Neuronal stem cell (in vitro differentiated cells): ENCODE results near the gene KCNAB1.
A peak's percentile ranks its signal among the peaks of the same experiment; 100 is the strongest.

Experiments used
- DNase-seq: peaks from one replicate; pipeline ENCODE4 v3.0.0-alpha.2; 2013; ENCODE audit warnings: low spot score
- H2AFZ ChIP-seq: one replicate; pipeline ENCODE4 v1.6.1; 2013; ENCODE audit warnings: mild to moderate bottlenecking, low read length, inconsistent platforms
- H2AK5ac ChIP-seq: 2 replicates; pipeline ENCODE4 v1.6.1; 2013; ENCODE audit warnings: low read depth, mild to moderate bottlenecking, inconsistent platforms, low read length, moderate library complexity, mixed read lengths
- H2BK120ac ChIP-seq: 2 replicates; pipeline ENCODE4 v1.6.1; 2013; ENCODE audit warnings: low read depth, mild to moderate bottlenecking, inconsistent platforms, low read length, moderate library complexity, mixed read lengths
- H2BK12ac ChIP-seq: one replicate; pipeline ENCODE4 v1.6.1; 2013; ENCODE audit warnings: low read length, inconsistent platforms
- H2BK15ac ChIP-seq: 2 replicates; pipeline ENCODE4 v1.6.1; 2013; ENCODE audit warnings: mild to moderate bottlenecking, low read length, inconsistent platforms, mixed read lengths
- H2BK5ac ChIP-seq: one replicate; pipeline ENCODE4 v1.6.1; 2013; ENCODE audit warnings: inconsistent platforms, mild to moderate bottlenecking, low read length, moderate library complexity
- H3K14ac ChIP-seq: one replicate; pipeline ENCODE4 v1.6.1; 2013; ENCODE audit warnings: low read length, inconsistent platforms
- H3K18ac ChIP-seq: 2 replicates; pipeline ENCODE4 v1.6.1; 2013; ENCODE audit warnings: low read length, inconsistent platforms
- H3K23ac ChIP-seq: 2 replicates; pipeline ENCODE4 v1.6.1; 2013; ENCODE audit warnings: low read depth, mild to moderate bottlenecking, mixed read lengths, low read length, inconsistent platforms; ENCODE audit not compliant: poor library complexity
- H3K27ac ChIP-seq: replicated peaks from 3 replicates; pipeline ENCODE4 v1.5.1; 2013; ENCODE audit warnings: low read length, inconsistent platforms
- H3K27me3 ChIP-seq, 3 experiments: 2 replicates each; pipeline ENCODE4 v1.6.1; 2013; ENCODE audit warnings: low read length in 3 of 3, mild to moderate bottlenecking in 2 of 3, inconsistent platforms in 1 of 3, low read depth in 1 of 3, mixed read lengths in 1 of 3, moderate library complexity in 1 of 3; ENCODE audit not compliant: control insufficient read depth in 3 of 3, insufficient read depth in 3 of 3
- H3K36me3 ChIP-seq, 2 donors: replicated peaks in 1 of 2; 2 replicates each; pipeline ENCODE4 v1.6.1; 2013; ENCODE audit warnings: low read length in 2 of 2; ENCODE audit not compliant: control insufficient read depth in 2 of 2, insufficient read depth in 2 of 2
- H3K4ac ChIP-seq: 2 replicates; pipeline ENCODE4 v1.6.1; 2013; ENCODE audit warnings: inconsistent platforms, mild to moderate bottlenecking, low read length, moderate library complexity
- H3K4me1 ChIP-seq, 2 donors: 1 replicate in 1 of 2; 2 replicates in 1 of 2; pipeline ENCODE4 v1.6.1; 2013; ENCODE audit warnings: low read length in 2 of 2, low read depth in 1 of 2; ENCODE audit not compliant: control insufficient read depth in 2 of 2, insufficient read depth in 1 of 2
- H3K4me2 ChIP-seq: one replicate; pipeline ENCODE4 v1.6.1; 2013; ENCODE audit warnings: mild to moderate bottlenecking, low read length, inconsistent platforms; ENCODE audit not compliant: insufficient read depth, poor library complexity, severe bottlenecking
- H3K4me3 ChIP-seq, 2 donors: 2 replicates each; pipeline ENCODE4 v1.5.1; 2013; ENCODE audit warnings: low read length in 2 of 2, mild to moderate bottlenecking in 2 of 2, inconsistent platforms in 1 of 2, moderate library complexity in 1 of 2
- H3K79me1 ChIP-seq: one replicate; pipeline ENCODE4 v1.6.1; 2013; ENCODE audit warnings: low read depth, mild to moderate bottlenecking, inconsistent platforms, low read length, moderate library complexity
- H3K9ac ChIP-seq: one replicate; pipeline ENCODE4 v1.6.1; 2013; ENCODE audit warnings: mild to moderate bottlenecking, low read depth, low read length, inconsistent platforms; ENCODE audit not compliant: poor library complexity
- H3K9me3 ChIP-seq, 2 donors: replicated peaks in 1 of 2; 2 replicates each; pipeline versions ENCODE3 to v1.6.1; 2013; ENCODE audit warnings: low read length in 2 of 2, mild to moderate bottlenecking in 2 of 2, inconsistent platforms in 1 of 2, low read depth in 1 of 2, mixed read lengths in 1 of 2, moderate library complexity in 1 of 2; ENCODE audit not compliant: control insufficient read depth in 2 of 2, insufficient read depth in 1 of 2
- H4K8ac ChIP-seq: one replicate; pipeline ENCODE4 v1.6.1; 2013; ENCODE audit warnings: low read depth, mild to moderate bottlenecking, inconsistent platforms, low read length, moderate library complexity
- H4K91ac ChIP-seq: one replicate; pipeline ENCODE4 v1.6.1; 2013; ENCODE audit warnings: low read length, low read depth, mild to moderate bottlenecking, inconsistent platforms; ENCODE audit not compliant: poor library complexity
- WGBS, 2 donors: extraction: QIAGEN DNeasy Blood & Tissue Kit; methylation state at CpG; one replicate each; pipeline ENCODE4 v1.1.7; 2013; ENCODE audit warnings: missing lambda C conversion rate in 2 of 2, mixed read lengths in 1 of 2; ENCODE audit not compliant: insufficient read length in 2 of 2, insufficient replicate concordance in 1 of 2; ENCODE audit errors: extremely low coverage in 2 of 2; 5-methylcytosine and 5-hydroxymethylcytosine counted together

KCNAB1 gene

DNA sequence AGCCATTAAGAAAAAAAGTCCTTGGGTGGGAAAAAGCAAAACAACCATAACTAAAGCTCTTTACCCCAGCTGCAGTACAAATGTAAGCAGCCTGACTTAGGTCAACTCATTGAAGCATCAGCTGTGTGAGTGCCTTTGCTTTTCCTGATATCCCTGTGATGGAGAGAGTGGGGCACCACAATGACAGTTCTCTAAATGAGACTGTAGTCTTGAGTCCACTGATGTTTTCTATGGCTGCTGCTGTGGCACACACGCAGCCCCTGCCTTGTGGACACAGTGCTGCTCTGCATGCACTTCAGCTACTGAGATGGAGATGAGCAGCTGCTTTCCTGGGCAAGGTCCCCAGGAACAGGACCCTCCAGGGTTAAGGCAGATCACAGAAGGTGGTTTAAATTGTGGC, 173.2 kb downstream of the KCNAB1 start:
- no peak for DNase-seq
- H3K4ac ChIP-seq: no peak overlapping the region
- no peak overlapping the region for H3K4me2 ChIP-seq
- no peak overlapping the region for H3K14ac ChIP-seq
- no peak overlapping the region for H3K27ac ChIP-seq
- H3K36me3 ChIP-seq: no peaks in the 10 kb centered on the region
- peaks cover 0 to 2% of the 10 kb centered on the region in 2 donors for H3K4me1 ChIP-seq
- H2BK15ac ChIP-seq: no peak overlapping the region
- H3K9me3 ChIP-seq: no peaks in the 10 kb centered on the region
- H2BK5ac ChIP-seq: no peak overlapping the region
- no peak overlapping the region for H3K9ac ChIP-seq
- peaks cover 4 to 65% (median 30%) of the 10 kb centered on the region in 3 experiments for H3K27me3 ChIP-seq
- no peak overlapping the region for H2BK120ac ChIP-seq
- H3K23ac ChIP-seq: peak overlapping the region; percentile 5
- no peak overlapping the region for H4K91ac ChIP-seq
- no peaks in the 10 kb centered on the region for H3K79me1 ChIP-seq
- no peak overlapping the region for H3K4me3 ChIP-seq
- no peak overlapping the region for H2BK12ac ChIP-seq
- no peak overlapping the region for H3K18ac ChIP-seq
- H4K8ac ChIP-seq: no peak overlapping the region
- H2AK5ac ChIP-seq: no peak overlapping the region
- H2AFZ ChIP-seq: no peak overlapping the region
- no CpG with 5 or more reads among the region's 1 CpG for whole genome bisulfite sequencing, 2 donors

DNA sequence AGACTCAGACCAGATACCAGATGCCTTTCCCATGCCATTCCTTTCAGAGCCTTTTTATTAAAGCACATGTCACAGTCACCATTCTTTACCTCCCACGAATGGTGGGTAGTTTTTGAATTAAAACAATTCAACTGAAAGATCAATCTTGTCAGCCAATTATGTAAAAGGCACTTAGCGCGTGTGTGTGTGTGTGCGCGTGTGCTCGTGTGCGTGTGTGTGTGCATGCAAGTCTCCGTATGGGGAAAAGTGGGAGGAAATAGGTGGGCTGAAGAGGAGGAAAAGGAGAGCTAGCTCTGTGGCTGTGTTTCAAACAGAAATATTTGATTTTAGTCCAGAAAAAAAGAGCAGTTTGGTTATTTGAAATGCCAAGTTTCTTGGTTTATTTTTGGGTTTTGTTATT, 177.2 kb downstream of the KCNAB1 start:
- Histone ChIP-seq H3K79me1 (no peaks in the 10 kb centered on the region), H3K9ac (no peak overlapping the region), H3K9me3 (no peaks in the 10 kb centered on the region), H4K91ac (no peak overlapping the region), H2AFZ (no peak overlapping the region), H3K14ac (no peak overlapping the region), H2BK120ac (no peak overlapping the region), H3K23ac (no peak overlapping the region), H3K18ac (no peak overlapping the region), H3K36me3 (no peaks in the 10 kb centered on the region), H3K27ac (no peak overlapping the region), H2BK12ac (no peak overlapping the region), H3K4me3 (no peak overlapping the region), H3K4me1 (no peaks in the 10 kb centered on the region), H4K8ac (no peak overlapping the region), H2BK15ac (no peak overlapping the region), H2AK5ac (no peak overlapping the region), H2BK5ac (no peak overlapping the region), H3K4me2 (no peak overlapping the region), H3K4ac (no peak overlapping the region), H3K27me3 (peaks cover 0 to 25% (median 4%) of the 10 kb centered on the region in 3 experiments)
- no peak for DNase-seq
- WGBS, 2 donors: no CpG with 5 or more reads among the region's 8 CpGs

DNA sequence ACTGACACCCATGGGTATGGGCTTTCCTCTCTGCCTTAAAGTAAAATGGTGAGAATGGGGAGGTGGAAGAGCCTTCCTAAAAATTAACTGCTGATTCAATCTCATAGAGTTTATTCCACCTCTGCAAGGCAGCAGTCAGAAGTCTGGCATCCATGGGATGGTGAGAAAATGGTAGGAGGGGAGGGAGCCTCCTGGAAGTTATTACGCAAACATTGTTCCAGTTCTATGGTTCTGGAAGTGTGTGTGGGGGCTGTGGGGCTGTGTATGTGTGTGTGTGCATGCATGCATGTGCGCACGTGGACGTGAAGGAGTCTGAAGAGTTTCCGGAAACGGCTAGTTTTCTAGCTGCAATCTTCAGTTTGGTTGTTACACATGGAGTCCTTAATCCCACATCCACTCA, 177.6 kb downstream of the KCNAB1 start:
- H3K79me1 ChIP-seq: no peaks in the 10 kb centered on the region
- H2AFZ ChIP-seq: no peak overlapping the region
- no peak overlapping the region for H3K18ac ChIP-seq
- H4K8ac ChIP-seq: no peak overlapping the region
- no peak overlapping the region for H4K91ac ChIP-seq
- H3K27ac ChIP-seq: no peak overlapping the region
- no peak for DNase-seq
- no peak overlapping the region for H2BK120ac ChIP-seq
- H3K4me3 ChIP-seq: no peak overlapping the region
- no peak overlapping the region for H2BK12ac ChIP-seq
- H3K36me3 ChIP-seq: no peaks in the 10 kb centered on the region
- no CpG with 5 or more reads among the region's 6 CpGs for WGBS, 2 donors
- no peak overlapping the region for H3K9ac ChIP-seq
- H3K4me1 ChIP-seq: no peaks in the 10 kb centered on the region
- H3K9me3 ChIP-seq: no peaks in the 10 kb centered on the region
- no peak overlapping the region for H3K23ac ChIP-seq
- H2BK15ac ChIP-seq: no peak overlapping the region
- H2BK5ac ChIP-seq: no peak overlapping the region
- no peak overlapping the region for H3K14ac ChIP-seq
- no peak overlapping the region for H3K4me2 ChIP-seq
- peaks cover 0 to 21% (median 4%) of the 10 kb centered on the region in 3 experiments for H3K27me3 ChIP-seq
- H3K4ac ChIP-seq: no peak overlapping the region
- H2AK5ac ChIP-seq: no peak overlapping the region

DNA sequence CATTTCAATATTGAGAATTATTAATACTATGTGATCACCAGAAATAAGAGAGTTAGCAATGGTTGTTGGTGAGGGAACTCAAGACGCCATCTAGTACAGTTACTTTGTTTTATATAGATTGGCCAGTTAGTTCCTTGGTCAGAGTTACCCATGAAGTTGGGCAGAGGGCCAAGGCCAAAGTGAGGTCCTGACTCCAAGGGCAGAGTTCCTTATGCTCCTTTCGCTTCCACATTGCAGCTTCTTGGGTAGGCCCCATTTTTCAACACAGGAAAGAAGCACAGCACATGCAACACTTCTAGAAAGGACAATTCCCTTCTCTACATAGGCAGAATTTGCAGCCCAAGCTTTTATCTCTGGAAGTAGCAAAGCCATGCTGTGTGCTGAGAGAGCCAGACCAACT, 178.6 kb downstream of the KCNAB1 start:
- DNase-seq: no peak
- Histone ChIP-seq H3K27me3 (peaks cover 0 to 12% (median 0%) of the 10 kb centered on the region in 3 experiments), H3K9me3 (no peaks in the 10 kb centered on the region), H3K9ac (no peak overlapping the region), H2BK15ac (no peak overlapping the region), H2BK5ac (no peak overlapping the region), H3K4me1 (no peaks in the 10 kb centered on the region), H3K79me1 (no peaks in the 10 kb centered on the region), H3K18ac (no peak overlapping the region), H3K4me2 (no peak overlapping the region), H3K27ac (no peak overlapping the region), H3K14ac (no peak overlapping the region), H3K4me3 (no peak overlapping the region), H4K8ac (no peak overlapping the region), H2AFZ (no peak overlapping the region), H4K91ac (no peak overlapping the region), H2BK120ac (no peak overlapping the region), H2AK5ac (no peak overlapping the region), H3K23ac (no peak overlapping the region), H3K4ac (no peak overlapping the region), H3K36me3 (no peaks in the 10 kb centered on the region), H2BK12ac (no peak overlapping the region)
- no CpG with 5 or more reads among the region's 2 CpGs for WGBS, 2 donors
